GM12878 (cell line): ENCODE measurements around the gene TSC22D1. TPM values are rescaled to one million over a fixed set of nuclear protein-coding genes. Genes with fewer than 3 reads are reported as not detected.

Experiments used
- ATAC-seq: fragments of 200-7000 bp; cut with Tn5 transposase; 3 replicates; pipeline ENCODE4 v1.9.1; 2020; ENCODE audit warnings: mild to moderate bottlenecking, moderate library complexity
- BruUV-seq: library from RNA; stranded (reverse); fragments of 400-500 nt; replicated peaks from 2 replicates; lab custom pipeline; 2021; lab: Mats Ljungman, UMichigan
- CTCF ChIA-PET: fragments of 300-600 bp; sonication (Branson Sonifier 250); formaldehyde crosslinking; extraction: SDS; loops from one replicate; lab custom pipeline; 2021; ENCODE audit warnings: inconsistent platforms; lab: Yijun Ruan, JAX
- POLR2A ChIA-PET: fragments of 350-600 bp; formaldehyde crosslinking; extraction: SDS; loops from one replicate; lab custom pipeline; 2021; ENCODE audit warnings: inconsistent platforms; lab: Charles Lee
- RAD21 ChIA-PET: fragments of 300-600 bp; sonication (Branson Sonifier 250); formaldehyde crosslinking; loops from one replicate; lab custom pipeline; 2023; ENCODE audit warnings: antibody characterized with exemption; ENCODE audit not compliant: unreplicated experiment; lab: Charles Lee
- SMC1A ChIA-PET: fragments of 300-600 bp; sonication (Branson Sonifier 250); formaldehyde crosslinking; loops from one replicate; lab custom pipeline; 2023; ENCODE audit not compliant: unreplicated experiment, uncharacterized antibody; lab: Charles Lee
- DNase-seq: peaks from one replicate; pipeline ENCODE4 v3.0.0-alpha.2; 2011; ENCODE audit warnings: low read depth, low spot score
- FAIRE-seq: peaks from 3 replicates; lab custom pipeline; 2011; peaks lifted over from hg19 to GRCh38; lab: Jason Lieb, UNC
- H2AFZ ChIP-seq: 2 replicates; pipeline ENCODE4 v1.6.0; 2011; ENCODE audit warnings: low read depth, low read length, control low read depth; ENCODE audit not compliant: control insufficient read depth
- H3K27ac ChIP-seq: 2 replicates; pipeline ENCODE4 v1.5.1; 2011; ENCODE audit warnings: control low read depth; ENCODE audit not compliant: control insufficient read depth, insufficient read depth
- H3K27me3 ChIP-seq, 2 experiments: replicated peaks in 1 of 2; 2 replicates each; pipeline versions ENCODE4 v1.6.0 to v1.6.1; 2011; ENCODE audit warnings: low read length in 1 of 2; ENCODE audit not compliant: control insufficient read depth in 2 of 2, insufficient read depth in 2 of 2
- H3K36me3 ChIP-seq, 2 experiments: 2 replicates each; pipeline ENCODE4 v1.5.1; 2011; ENCODE audit warnings: low read length in 1 of 2; ENCODE audit not compliant: control insufficient read depth in 2 of 2, insufficient read depth in 2 of 2
- H3K4me1 ChIP-seq: 2 replicates; pipeline ENCODE4 v1.6.1; 2011; ENCODE audit warnings: mild to moderate bottlenecking, low read length, moderate library complexity, mixed read lengths; ENCODE audit not compliant: control insufficient read depth, insufficient read depth
- H3K4me2 ChIP-seq: 2 replicates; pipeline ENCODE4 v1.6.0; 2011; ENCODE audit warnings: control low read depth; ENCODE audit not compliant: control insufficient read depth, insufficient read depth
- H3K4me3 ChIP-seq: fragments of 200-600 bp; sonication (generic); 2 replicates; pipeline ENCODE4 v1.5.1; 2016
- H3K79me2 ChIP-seq: 2 replicates; pipeline ENCODE4 v1.6.0; 2011; ENCODE audit warnings: low read length; ENCODE audit not compliant: control insufficient read depth, insufficient read depth
- H3K9ac ChIP-seq: 2 replicates; pipeline ENCODE4 v1.8.0; 2011; ENCODE audit warnings: low read length, control low read depth, mixed read lengths; ENCODE audit not compliant: control insufficient read depth, insufficient read depth
- H3K9me3 ChIP-seq: replicated peaks from 3 replicates; pipeline ENCODE4 v1.5.1; 2011; ENCODE audit warnings: mild to moderate bottlenecking, low read length; ENCODE audit not compliant: control insufficient read depth, insufficient read depth
- H4K20me1 ChIP-seq: 2 replicates; pipeline ENCODE4 v1.6.0; 2011; ENCODE audit not compliant: control insufficient read depth, insufficient read depth
- ATF7 ChIP-seq: fragments of 450-650 bp; IDR thresholded peaks from 2 replicates; pipeline ENCODE4 v1.6.1; 2016; ENCODE audit warnings: low read depth, mild to moderate bottlenecking
- CEBPB ChIP-seq, 2 experiments: fragments of 150-350 bp in 1 of 2; IDR thresholded peaks; 2 replicates each; pipeline ENCODE4 v1.6.1; 2012 to 2014; ENCODE audit warnings: low read depth in 2 of 2, low read length in 2 of 2, borderline replicate concordance in 1 of 2, inconsistent platforms in 1 of 2
- CREM ChIP-seq: IDR thresholded peaks from 2 replicates; pipeline ENCODE4 v1.6.1; 2014; ENCODE audit warnings: antibody characterized with exemption, low read depth
- CTCF ChIP-seq, 3 experiments: IDR thresholded peaks in 2 of 3; conservative IDR thresholded peaks in 1 of 3; 2 replicates each; pipeline ENCODE4 v1.5.1; 2011; ENCODE audit warnings: low read depth in 3 of 3, low read length in 3 of 3, mild to moderate bottlenecking in 3 of 3, control low read depth in 2 of 3, moderate library complexity in 2 of 3, inconsistent platforms in 1 of 3, mixed read lengths in 1 of 3; ENCODE audit not compliant: control insufficient read depth in 2 of 3, insufficient read depth in 1 of 3; ENCODE audit errors: extremely low read depth in 1 of 3
- HSF1 ChIP-seq: fragments of 150-350 bp; IDR thresholded peaks from 2 replicates; pipeline ENCODE4 v1.6.1; 2014; ENCODE audit warnings: mild to moderate bottlenecking, low read depth, low read length
- JUND ChIP-seq: IDR thresholded peaks from 2 replicates; pipeline ENCODE4 v1.6.1; 2012; ENCODE audit warnings: low read depth, mild to moderate bottlenecking, low read length, improper control_type of control experiment, moderate library complexity
- MYB ChIP-seq: fragments of 150-350 bp; IDR thresholded peaks from 2 replicates; pipeline ENCODE4 v1.6.1; 2014; ENCODE audit warnings: mild to moderate bottlenecking, low read depth, low read length, borderline replicate concordance
- NR2C2 ChIP-seq: IDR thresholded peaks from 2 replicates; pipeline ENCODE4 v1.6.1; 2011; ENCODE audit warnings: borderline replicate concordance, low read depth; ENCODE audit not compliant: control insufficient read depth, insufficient read length
- SKIL ChIP-seq: fragments of 450-650 bp; IDR thresholded peaks from 2 replicates; pipeline ENCODE4 v1.6.1; 2017; ENCODE audit warnings: mild to moderate bottlenecking, low read depth, inconsistent platforms; ENCODE audit not compliant: poor library complexity, severe bottlenecking
- SRF ChIP-seq, 2 experiments: IDR thresholded peaks; 2 replicates each; pipeline ENCODE4 v1.6.1; 2011; ENCODE audit warnings: low read depth in 2 of 2, low read length in 2 of 2, mild to moderate bottlenecking in 1 of 2, moderate library complexity in 1 of 2
- TBL1XR1 ChIP-seq: IDR thresholded peaks from 2 replicates; pipeline ENCODE4 v1.6.1; 2012; ENCODE audit warnings: low read depth, low read length, improper control_type of control experiment
- USF1 ChIP-seq: IDR thresholded peaks from 2 replicates; pipeline ENCODE4 v1.6.1; 2011; ENCODE audit warnings: borderline replicate concordance, low read depth, mild to moderate bottlenecking, moderate library complexity, mixed read lengths, low read length; ENCODE audit not compliant: insufficient read depth; ENCODE audit errors: extremely low read length
- WGBS: methylation state at CpG from one replicate; pipeline ENCODE4 v1.1.6; 2016; ENCODE audit warnings: low lambda C conversion rate; ENCODE audit not compliant: insufficient replicate concordance, insufficient coverage; ENCODE audit errors: missing lambda C conversion rate; 5-methylcytosine and 5-hydroxymethylcytosine counted together
- in situ Hi-C: fragments of 300-500 bp; cut with MboI; formaldehyde crosslinking; loops from 9 replicates; pipeline ENCODE4 v1.14.3; 2018; ENCODE audit warnings: mixed read lengths
- intact Hi-C: fragments of 100-400 bp; cut with micrococcal nuclease; formaldehyde crosslinking; loops from one replicate; pipeline ENCODE4 v1.14.2; 2022; ENCODE audit not compliant: unreplicated experiment
- polyA plus RNA-seq, 11 experiments: library from polyadenylated mRNA; depleted of rRNA in 4 of 11; unstranded in 6 of 11; stranded (reverse) in 5 of 11; fragments of >200 nt; fragmentation: Nextera tagmentation in 4 of 11; fragmentation: Illumina TruSeq in 1 of 11; extraction: Ambion mirVana in 4 of 11; extraction: Trizol in 1 of 11; gene quantifications; 1 replicate in 1 of 11; 2 replicates in 10 of 11; pipeline versions ENCODE4 v1.2.1 to v1.2.3, GENCODE V29; 2011 to 2016; ENCODE audit warnings: inconsistent platforms in 2 of 11, missing spikeins in 2 of 11, low read depth in 1 of 11
- total RNA-seq, 4 experiments: library from RNA; depleted of rRNA in 3 of 4; stranded (reverse); fragments of >200 nt in 3 of 4; fragmentation: Illumina TruSeq in 1 of 4; extraction: Trizol in 1 of 4; gene quantifications; 2 replicates each; pipeline versions ENCODE4 v1.2.1 to v1.2.3, GENCODE V29; 2013 to 2021

The TSC22D1 gene
- total and polyA plus RNA-seq, 10 of the 15 experiments (the other 5 are each of a cell fraction or from before 2014, with no cell fraction given), result 0.37 to 15.7 (median 7.5) TPM

- ChIA-PET SMC1A (interaction anchor here (1.0 to 1.5 kb wide), 2 partner anchors 19 to 506 kb away, joined by 3 to 5 read pairs; no protein-coding TSS in a partner anchor), POLR2A (no interaction called here), CTCF (interaction anchor here (1.0 to 2.0 kb wide), 7 partner anchors 9 to 558 kb away, joined by 3 to 9 read pairs (median 3); no protein-coding TSS in a partner anchor), RAD21 (no interaction called here)
- H3K27ac ChIP-seq, result no peak overlapping the region
- ATAC-seq, result no peak
- intact Hi-C loops (no loop called here), in situ Hi-C loops (no loop called here)
- H3K36me3 ChIP-seq, result no peaks in the 10 kb centered on the region
- WGBS, result 36% methylated on average over 1 of the region's 1 CpG
- no peak overlapping the region for H3K4me3 ChIP-seq
- H3K79me2 ChIP-seq, result no peaks in the 10 kb centered on the region
- FAIRE-seq, result no peak
- no peaks in the 10 kb centered on the region for H3K4me1 ChIP-seq
- H3K9me3 ChIP-seq, result no peaks in the 10 kb centered on the region
- no peak overlapping the region for H3K4me2 ChIP-seq
- no peaks in the 10 kb centered on the region for H3K27me3 ChIP-seq
- DNase-seq, result no peak
- no TSS peak for BruUV-seq
- H2AFZ ChIP-seq, result no peak overlapping the region
- H3K9ac ChIP-seq, result no peak overlapping the region
- H4K20me1 ChIP-seq, result no peaks in the 10 kb centered on the region
- TF ChIP-seq USF1 (no peak), HSF1 (no peak), CTCF (IDR thresholded peaks at IDR 0.05 in 2 of 3, conservative IDR thresholded peaks at IDR 0.05 in 1 of 3; ENCODE audit: control insufficient read depth in 2 of 3, extremely low read depth in 1 of 3, insufficient read depth in 1 of 3, low read depth in 3 of 3, low read length in 3 of 3) (no peak), JUND (no peak), CREM (no peak), ATF7 (no peak), NR2C2 (no peak), TBL1XR1 (no peak), SKIL (no peak), CEBPB (IDR thresholded peaks at IDR 0.05; ENCODE audit: borderline replicate concordance in 1 of 2, low read depth in 2 of 2, low read length in 2 of 2) (no peak), SRF (IDR thresholded peaks at IDR 0.05; ENCODE audit: low read depth in 2 of 2, low read length in 2 of 2) (no peak), MYB (no peak)
- TF ChIP-seq, all 136 proteins: peak for 0
Observed at GRCh38 chr13:44463759-44464158, 112.4 kb downstream of the TSC22D1 start.
